OCI-LY7 (cell line): ENCODE data around the gene MARCKS. TPM values are rescaled to one million over a fixed set of nuclear protein-coding genes. Genes with fewer than 3 reads are reported as not detected.

Experiments used
- BruUV-seq: library from RNA; stranded (reverse); fragments of 400-500 nt; replicated peaks from 2 replicates; lab custom pipeline; 2021; lab: Mats Ljungman, UMichigan
- CTCF ChIA-PET: fragments of 300-600 bp; sonication (Branson Sonifier 250); formaldehyde crosslinking; loops from one replicate; lab custom pipeline; 2022; ENCODE audit warnings: antibody characterized with exemption; ENCODE audit not compliant: unreplicated experiment; lab: Charles Lee
- POLR2A ChIA-PET: fragments of 300-600 bp; sonication (Branson Sonifier 250); formaldehyde crosslinking; loops from one replicate; lab custom pipeline; 2022; ENCODE audit warnings: antibody characterized with exemption; lab: Charles Lee
- DNase-seq: peaks from one replicate; pipeline ENCODE4 v3.0.0-alpha.2; 2015; ENCODE audit warnings: low spot score
- H2AFZ ChIP-seq: fragments of 200-600 bp; sonication (generic), shearing (Covaris generic); 2 replicates; pipeline ENCODE4 v1.6.1; 2014; ENCODE audit warnings: mild to moderate bottlenecking, antibody characterized with exemption, low read length, moderate library complexity
- H3K27ac ChIP-seq: fragments of 200-600 bp; sonication (generic); 2 replicates; pipeline ENCODE4 v1.5.1; 2014; ENCODE audit warnings: mixed run types, low read depth, mild to moderate bottlenecking, moderate library complexity, low read length, inconsistent platforms; ENCODE audit not compliant: poor library complexity, severe bottlenecking
- H3K36me3 ChIP-seq: fragments of 200-600 bp; sonication (generic); 2 replicates; pipeline ENCODE4 v1.6.1; 2014; ENCODE audit warnings: mild to moderate bottlenecking, antibody characterized with exemption, low read length, moderate library complexity, mixed read lengths; ENCODE audit not compliant: insufficient read depth
- H3K4me1 ChIP-seq: fragments of 200-600 bp; sonication (generic); 2 replicates; pipeline ENCODE4 v1.5.1; 2014; ENCODE audit warnings: mild to moderate bottlenecking, low read length; ENCODE audit not compliant: insufficient read depth, poor library complexity, severe bottlenecking
- H3K4me2 ChIP-seq: fragments of 200-600 bp; sonication (generic); 2 replicates; pipeline ENCODE4 v1.6.1; 2014; ENCODE audit warnings: mild to moderate bottlenecking, low read length
- H3K4me3 ChIP-seq: fragments of 200-600 bp; sonication (generic); 2 replicates; pipeline ENCODE4 v1.5.1; 2014; ENCODE audit warnings: mild to moderate bottlenecking, low read depth, low read length; ENCODE audit not compliant: poor library complexity, severe bottlenecking
- H3K79me2 ChIP-seq: fragments of 200-600 bp; sonication (generic); 2 replicates; pipeline ENCODE4 v1.6.1; 2016; ENCODE audit warnings: low read depth, mild to moderate bottlenecking, low read length, moderate library complexity, mixed read lengths; ENCODE audit not compliant: insufficient read depth
- H3K9me2 ChIP-seq: fragments of 200-600 bp; sonication (generic); 2 replicates; pipeline ENCODE4 v1.6.1; 2016; ENCODE audit warnings: mild to moderate bottlenecking, low read length, mixed read lengths; ENCODE audit not compliant: insufficient read depth
- H3K9me3 ChIP-seq: fragments of 200-600 bp; sonication (generic); 2 replicates; pipeline ENCODE4 v1.6.1; 2014; ENCODE audit warnings: mild to moderate bottlenecking, mixed run types, low read length, mixed read lengths
- H4K20me1 ChIP-seq: fragments of 200-600 bp; sonication (generic); 2 replicates; pipeline ENCODE4 v1.6.1; 2014; ENCODE audit warnings: mild to moderate bottlenecking, antibody characterized with exemption, low read length, moderate library complexity, mixed read lengths; ENCODE audit not compliant: insufficient read depth
- CTCF ChIP-seq: fragments of 200-600 bp; sonication (generic); conservative IDR thresholded peaks from 2 replicates; pipeline ENCODE4 v1.5.1; 2014; ENCODE audit warnings: mild to moderate bottlenecking, antibody characterized with exemption, low read length, moderate library complexity, mixed read lengths
- EZH2phosphoT487 ChIP-seq: fragments of 200-600 bp; sonication (generic); IDR thresholded peaks from 2 replicates; pipeline ENCODE4 v1.6.1; 2018; ENCODE audit warnings: low read depth, borderline replicate concordance, mild to moderate bottlenecking, mixed run types, antibody characterized with exemption, low read length, moderate library complexity, mixed read lengths
- intact Hi-C: fragments of 100-400 bp; cut with micrococcal nuclease; formaldehyde crosslinking; loops from one replicate; pipeline ENCODE4 v1.10.0; 2022; ENCODE audit not compliant: unreplicated experiment
- total RNA-seq, 2 experiments: library from RNA; depleted of rRNA in 1 of 2; stranded (reverse); fragments of >200 nt in 1 of 2; shearing (Covaris generic) in 1 of 2; gene quantifications; 2 replicates each; pipeline ENCODE4 v1.2.3, GENCODE V29; 2014 to 2022

The MARCKS gene
- total RNA-seq, 2 experiments from 2014 or later: 0.03 to 3.9 TPM

- Histone ChIP-seq H4K20me1 (no peaks in the 10 kb centered on the region), H3K27ac (no peak overlapping the region), H3K4me1 (no peaks in the 10 kb centered on the region), H3K9me3 (no peaks in the 10 kb centered on the region), H3K79me2 (no peaks in the 10 kb centered on the region), H3K4me3 (no peak overlapping the region), H3K4me2 (no peak overlapping the region), H3K36me3 (no peaks in the 10 kb centered on the region), H2AFZ (no peak overlapping the region), H3K9me2 (no peaks in the 10 kb centered on the region)
- DNase-seq: no peak
- ChIA-PET POLR2A (no interaction called here), CTCF (interaction anchor here (0.9 kb wide), 1 partner anchor 10 kb away, joined by 3 read pairs; no protein-coding TSS in a partner anchor)
- TF ChIP-seq CTCF: no peak
- no peak for TF ChIP-seq EZH2phosphoT487
- BruUV-seq: no TSS peak
- intact Hi-C loops: no loop called here
These were observed 31.3 kb downstream of the MARCKS start for GRCh38 chr6:113888493-113888892.

GRCh38 chr6:113888956-113889630, 31.9 kb downstream of the MARCKS start:
- H3K9me3 ChIP-seq: no peaks in the 10 kb centered on the region
- TF ChIP-seq EZH2phosphoT487: no peak
- no peak for TF ChIP-seq CTCF
- no peaks in the 10 kb centered on the region for H4K20me1 ChIP-seq
- no peak overlapping the region for H3K4me3 ChIP-seq
- no peaks in the 10 kb centered on the region for H3K36me3 ChIP-seq
- H3K4me2 ChIP-seq: no peak overlapping the region
- no peak overlapping the region for H2AFZ ChIP-seq
- intact Hi-C loops: no loop called here
- no peaks in the 10 kb centered on the region for H3K9me2 ChIP-seq
- no peaks in the 10 kb centered on the region for H3K4me1 ChIP-seq
- H3K27ac ChIP-seq: no peak overlapping the region
- BruUV-seq: no TSS peak
- ChIA-PET CTCF (interaction anchor here (0.5 to 0.9 kb wide), 2 partner anchors 10 to 256 kb away, joined by 3 read pairs; no protein-coding TSS in a partner anchor), POLR2A (interaction anchor here (0.6 kb wide), 1 partner anchor 28 kb away, joined by 3 read pairs; no protein-coding TSS in a partner anchor)
- no peak for DNase-seq
- no peaks in the 10 kb centered on the region for H3K79me2 ChIP-seq

GRCh38 chr6:113893451-113893850, 36.3 kb downstream of the MARCKS start:
- Histone ChIP-seq H4K20me1 (no peaks in the 10 kb centered on the region), H2AFZ (no peak overlapping the region), H3K79me2 (no peaks in the 10 kb centered on the region), H3K4me3 (no peak overlapping the region), H3K9me2 (no peaks in the 10 kb centered on the region), H3K36me3 (no peaks in the 10 kb centered on the region), H3K4me1 (no peaks in the 10 kb centered on the region), H3K27ac (no peak overlapping the region), H3K9me3 (no peaks in the 10 kb centered on the region), H3K4me2 (no peak overlapping the region)
- TF ChIP-seq CTCF (no peak), EZH2phosphoT487 (no peak)
- ChIA-PET CTCF (no interaction called here), POLR2A (no interaction called here)
- DNase-seq: no peak
- intact Hi-C loops: no loop called here
- no TSS peak for BruUV-seq
